NCI-H128 (cell line): Measurements from ENCODE around the gene STYXL1.
"Not testable (repeated sequence)": the region's sequence is repeated elsewhere in the genome, so short reads cannot be mapped to it uniquely, and the experiment has no call there.

Experiments used
- DNase-seq: peaks from one replicate; lab custom pipeline; 2025; ENCODE audit not compliant: unreplicated experiment; lab: John Stamatoyannopoulos, UW

The STYXL1 gene

DNA sequence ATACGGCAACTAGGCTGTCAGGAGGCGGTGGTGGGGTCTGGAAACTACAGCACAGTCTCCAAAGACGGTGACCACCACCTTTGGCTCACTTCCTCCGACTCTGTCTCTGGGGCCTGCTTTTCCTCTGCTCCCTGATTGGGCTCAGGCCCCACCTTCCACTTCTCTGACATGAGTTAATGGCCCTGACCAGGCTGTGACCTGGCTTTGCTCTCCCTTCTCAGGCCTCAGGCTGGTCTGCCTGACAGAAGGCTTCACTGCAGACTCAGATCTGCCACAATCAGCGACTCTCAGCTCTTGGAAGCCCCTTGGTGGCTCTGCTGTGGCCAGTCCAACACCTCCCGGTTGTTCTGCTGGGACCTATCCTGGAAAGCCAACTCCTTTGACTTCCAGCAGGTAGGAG, 7.7 kb downstream of the STYXL1 start:
- no peak for DNase-seq

DNA sequence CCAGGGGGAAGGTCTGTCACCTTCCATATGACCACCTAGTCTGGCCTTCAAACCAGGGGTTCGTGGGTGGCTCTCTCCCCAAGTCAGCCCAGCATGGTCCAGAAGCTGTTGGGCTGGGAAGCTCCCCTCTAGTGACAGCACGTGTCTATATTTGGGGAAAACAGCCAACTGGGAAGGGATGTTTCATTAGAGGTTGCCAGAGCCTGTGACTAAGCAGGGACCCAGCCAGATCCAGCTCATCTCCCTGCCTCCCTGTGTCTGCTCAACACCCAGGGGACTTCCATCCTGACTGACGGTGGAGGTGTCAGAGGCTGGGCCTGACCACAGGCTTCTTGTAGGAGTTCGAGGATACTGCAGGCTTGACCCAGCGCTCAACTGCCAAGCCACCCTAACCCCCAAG, 10.5 kb downstream of the STYXL1 start:
- DNase-seq: no peak

DNA sequence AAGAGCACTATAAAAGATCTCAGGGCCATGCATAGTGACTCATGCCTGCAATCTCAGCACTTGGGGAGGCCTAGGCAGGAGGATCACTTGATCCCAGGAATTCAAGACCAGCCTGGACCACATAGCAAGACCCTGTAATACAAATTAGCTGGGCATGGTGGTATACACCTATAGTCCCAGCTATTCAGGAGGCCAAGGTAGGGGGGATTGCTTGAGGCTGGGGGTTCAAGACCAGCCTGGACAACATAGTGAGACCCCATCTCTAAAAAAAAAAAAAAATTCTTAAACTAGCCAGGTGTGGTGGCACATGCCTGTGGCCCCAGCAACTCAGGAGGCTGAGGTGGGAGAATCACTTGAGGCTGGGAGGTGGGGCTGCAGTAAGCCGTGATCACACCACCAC, 15.8 kb downstream of the STYXL1 start:
- no peak for DNase-seq

DNA sequence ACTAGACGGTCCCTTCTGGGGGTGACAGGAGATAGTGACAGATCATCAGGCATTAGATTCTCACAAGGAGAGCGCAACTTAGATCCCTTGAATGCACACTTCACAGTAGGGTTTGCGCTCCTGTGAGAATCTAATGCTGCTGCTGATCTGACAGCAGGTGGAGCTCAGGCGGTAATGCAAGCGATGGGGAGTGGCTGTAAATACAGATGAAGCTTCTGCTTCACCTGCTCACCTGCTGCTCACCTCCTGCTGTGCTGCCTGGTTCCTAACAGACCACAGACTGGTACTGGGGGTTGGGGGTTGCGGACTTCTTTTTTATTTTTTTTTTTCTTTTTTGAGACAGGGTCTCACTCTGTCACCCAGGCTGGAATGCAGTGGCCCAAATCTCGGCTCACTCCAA, 18.1 kb downstream of the STYXL1 start:
- DNase-seq: not testable (repeated sequence)

DNA sequence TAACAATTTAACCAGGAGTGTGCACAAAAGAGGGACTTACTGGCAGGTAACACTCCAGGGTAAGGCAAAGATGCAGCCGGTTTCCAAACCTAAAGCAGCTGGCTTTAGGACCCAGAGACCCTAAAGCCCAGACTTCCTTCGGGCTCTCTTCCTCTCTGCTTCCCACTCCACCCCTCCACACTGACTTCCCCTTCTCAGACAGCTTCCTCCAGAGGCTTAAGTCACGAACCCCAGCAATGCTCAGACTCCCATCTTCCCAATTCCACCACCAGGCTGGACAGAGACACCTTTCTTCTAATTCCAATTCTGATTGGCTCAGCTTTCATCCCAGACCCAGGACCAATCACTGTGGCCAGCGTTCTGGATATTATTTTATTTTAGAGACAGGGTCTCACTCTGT, 24.8 kb downstream of the STYXL1 start:
- DNase-seq: no peak

DNA sequence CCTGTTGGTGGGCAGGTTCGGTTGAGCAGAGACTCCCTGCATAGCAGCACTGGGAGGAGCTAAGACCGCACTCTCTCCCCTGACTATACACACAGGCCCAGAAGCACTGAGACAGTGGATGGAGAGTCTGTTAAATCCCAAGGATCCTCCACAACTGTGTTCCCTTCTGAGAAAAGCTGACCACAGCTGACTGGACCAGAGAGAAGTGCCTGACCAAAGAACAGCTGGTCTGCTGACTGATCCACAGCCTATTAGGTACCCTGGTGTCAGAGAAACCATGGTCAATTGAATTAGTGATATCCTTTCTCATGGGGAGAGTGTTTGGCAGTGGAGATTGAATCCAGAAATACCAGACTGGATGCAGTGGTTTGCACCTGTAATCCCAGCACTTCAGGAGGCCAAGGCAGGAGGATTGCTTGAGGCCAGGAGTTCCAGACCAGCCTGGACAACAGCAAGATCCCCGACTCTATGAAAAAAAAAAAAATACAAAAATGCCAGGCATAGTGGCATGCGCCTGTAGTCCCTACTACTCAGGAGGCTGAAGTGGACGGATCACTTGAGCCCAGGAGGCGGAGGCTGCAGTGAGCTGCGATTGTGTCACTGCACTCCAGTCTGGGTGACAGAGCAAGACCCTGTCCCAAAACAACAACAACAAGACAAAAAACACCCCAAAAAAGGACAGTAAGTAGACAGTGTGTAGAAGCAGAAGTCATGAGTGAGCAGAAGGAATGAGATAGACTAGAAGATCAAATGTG, 25.6 kb downstream of the STYXL1 start:
- no peak for DNase-seq

DNA sequence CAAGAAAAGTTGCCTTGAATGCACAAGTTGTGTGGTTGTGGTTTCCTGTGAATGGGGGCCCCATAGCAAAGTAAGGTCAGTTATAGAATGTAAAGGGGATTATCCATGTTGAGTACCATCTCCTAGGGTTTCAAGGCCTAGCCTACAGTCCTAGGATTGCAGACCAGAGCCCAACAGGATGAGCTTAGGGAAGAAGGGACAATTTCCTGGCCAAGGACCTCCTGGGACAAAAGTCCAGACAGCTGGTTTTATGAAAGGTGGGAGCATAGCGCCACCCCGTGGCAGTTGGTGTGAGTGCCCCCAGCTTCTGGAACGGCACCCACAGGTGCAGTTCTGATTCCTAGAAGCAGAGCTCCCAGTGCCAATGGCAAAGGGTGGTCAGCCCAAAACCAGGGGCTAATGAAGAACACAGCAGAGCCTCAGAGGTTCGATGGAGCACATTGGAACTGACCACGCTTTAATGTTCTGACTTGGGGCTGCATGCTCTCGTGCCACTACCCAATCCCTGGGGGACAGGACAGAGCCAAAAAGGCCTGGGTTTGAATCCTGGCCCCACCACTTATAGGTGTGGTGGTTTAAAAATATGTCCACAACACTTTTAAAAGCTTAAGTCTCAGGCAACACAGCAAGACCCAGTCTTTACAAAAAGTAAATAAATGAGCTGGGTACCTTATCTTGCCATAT, 27.6 kb downstream of the STYXL1 start:
- peak; percentile 43 for DNase-seq

DNA sequence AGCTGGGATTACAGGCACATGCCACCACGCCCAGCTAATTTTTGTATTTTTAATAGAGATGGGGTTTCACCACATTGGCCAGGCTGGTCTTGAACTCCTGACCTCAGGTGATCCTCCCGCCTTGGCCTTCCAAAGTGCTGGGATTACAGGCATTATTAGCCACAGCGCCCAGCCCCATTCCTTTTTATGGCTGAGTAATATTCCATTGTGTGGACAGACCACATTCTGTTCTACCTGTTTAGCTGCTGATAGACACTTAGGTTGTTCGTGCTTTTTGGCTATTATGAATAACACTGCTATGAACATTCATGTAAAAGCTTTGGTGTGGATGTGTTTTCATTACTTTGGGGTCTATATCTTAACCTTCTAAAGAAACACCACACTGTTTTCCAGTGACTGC, 29.3 kb downstream of the STYXL1 start:
- DNase-seq: not testable (repeated sequence)

DNA sequence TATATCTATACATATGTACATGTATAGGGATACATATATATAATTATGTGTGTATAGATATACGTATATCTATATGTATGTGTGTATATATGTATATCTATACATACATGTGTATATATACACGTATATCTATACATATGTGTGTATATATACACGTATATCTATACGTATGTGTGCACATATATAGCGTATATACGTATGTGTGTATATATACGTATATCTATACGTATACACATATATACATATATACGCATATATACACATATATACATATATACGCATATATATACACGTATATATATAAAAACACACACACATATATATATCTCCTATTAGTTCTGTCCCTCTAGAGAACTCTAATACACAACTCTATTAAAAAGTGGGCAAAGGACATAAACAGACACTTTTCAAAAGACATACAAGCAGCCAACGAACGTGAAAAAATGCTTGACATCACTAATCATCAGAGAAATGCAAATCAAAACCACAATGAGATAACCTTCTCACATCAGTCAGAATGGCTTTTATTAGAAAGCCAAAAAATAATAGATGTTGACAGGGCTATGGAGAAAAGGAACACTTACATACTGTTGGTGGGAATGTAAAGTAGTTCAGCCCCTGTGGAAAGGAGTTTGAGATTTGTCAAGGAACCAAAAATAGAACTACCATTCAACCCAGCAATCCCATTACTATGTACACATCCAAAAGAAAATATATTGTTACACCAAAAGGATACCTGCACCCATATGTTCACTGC, 31.4 kb downstream of the STYXL1 start:
- no peak for DNase-seq

DNA sequence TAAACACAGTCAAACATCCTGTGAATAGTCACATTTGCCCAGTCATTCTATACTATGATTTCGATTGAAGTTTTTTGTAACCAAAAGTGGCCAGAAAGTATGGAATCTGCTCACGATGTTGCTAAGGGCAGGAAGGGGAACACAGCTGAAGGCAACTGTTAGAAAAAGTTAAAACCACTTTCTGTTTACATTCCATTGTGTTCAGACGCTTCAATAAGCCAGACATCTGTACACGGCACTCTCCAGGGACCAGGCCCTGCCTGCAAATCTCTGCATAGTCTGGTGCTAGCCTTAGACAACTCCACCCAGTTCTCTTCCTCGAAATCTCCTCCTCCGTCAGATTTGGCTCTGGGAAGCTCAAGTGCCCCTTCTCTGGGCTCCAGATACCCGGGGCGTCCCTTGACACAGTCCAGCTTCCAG, 36.3 kb downstream of the STYXL1 start:
- no peak for DNase-seq

DNA sequence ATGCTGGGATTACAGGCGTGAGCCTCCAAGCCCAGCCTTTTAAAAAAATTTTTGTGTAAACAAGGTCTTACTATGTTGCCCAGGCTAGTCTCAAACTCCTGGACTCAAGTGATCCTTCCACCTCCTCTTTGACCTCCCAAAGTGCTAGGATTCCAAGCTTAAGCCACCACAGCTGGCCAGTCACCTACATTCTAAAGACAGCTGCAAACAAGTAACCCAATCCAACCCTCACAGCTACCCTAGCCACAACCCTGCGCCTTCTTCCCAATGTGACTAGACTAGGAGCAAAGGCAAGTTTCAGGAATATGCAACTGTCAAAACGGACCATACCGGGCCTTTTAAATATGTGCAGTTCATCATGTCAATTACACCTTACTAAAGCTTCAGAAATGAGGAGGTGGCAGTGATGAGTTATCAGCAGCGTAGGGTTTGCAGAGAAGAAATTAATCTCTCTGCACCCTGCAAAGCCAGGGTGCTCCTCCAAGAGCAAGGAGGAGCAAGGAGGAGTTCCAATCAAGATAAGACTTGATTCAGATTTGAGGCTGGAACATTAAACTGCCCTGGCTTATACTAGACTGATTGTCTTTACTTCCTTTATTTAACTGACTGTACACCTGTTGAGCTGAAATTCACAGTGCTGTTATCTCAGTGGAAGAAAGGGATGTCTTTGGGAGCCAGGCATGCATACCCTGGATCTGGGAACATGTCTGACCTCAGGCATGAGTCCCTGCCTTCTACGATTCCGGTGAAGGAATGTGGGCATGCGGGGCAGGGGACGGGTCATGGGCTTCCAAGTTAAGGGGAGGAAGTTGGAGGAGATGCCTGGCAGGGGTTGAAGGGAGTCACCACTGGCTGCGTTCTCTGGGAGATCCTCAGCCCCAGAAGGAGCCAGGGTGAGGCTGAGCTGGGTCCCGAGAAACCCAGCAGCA, 37.9 kb downstream of the STYXL1 start:
- no peak for DNase-seq

DNA sequence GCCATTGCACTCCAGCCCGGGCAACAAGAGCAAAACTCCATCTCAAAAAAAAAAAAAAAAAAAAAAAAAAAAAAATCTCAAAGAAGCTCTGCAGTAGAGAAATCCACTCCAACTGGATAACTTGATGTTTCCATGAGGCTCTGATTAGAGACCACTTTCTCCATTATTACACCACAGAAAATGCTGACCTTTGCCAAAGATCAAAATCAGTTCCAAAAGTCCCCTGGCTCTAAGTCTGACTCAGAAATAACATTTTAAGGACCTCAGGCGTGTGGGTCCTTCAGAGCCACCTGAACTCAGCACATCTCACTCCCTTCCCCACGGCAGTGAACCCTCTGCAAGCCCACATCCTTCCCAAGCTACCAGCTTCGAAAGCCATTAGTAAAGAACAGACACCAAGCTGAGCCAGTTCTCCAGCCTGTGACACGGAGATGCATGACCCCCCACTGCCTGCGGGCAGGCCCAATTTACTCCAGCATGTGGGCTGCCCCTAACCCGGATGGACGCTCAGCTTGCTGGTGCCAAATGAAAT, 39.6 kb downstream of the STYXL1 start:
- no peak for DNase-seq

DNA sequence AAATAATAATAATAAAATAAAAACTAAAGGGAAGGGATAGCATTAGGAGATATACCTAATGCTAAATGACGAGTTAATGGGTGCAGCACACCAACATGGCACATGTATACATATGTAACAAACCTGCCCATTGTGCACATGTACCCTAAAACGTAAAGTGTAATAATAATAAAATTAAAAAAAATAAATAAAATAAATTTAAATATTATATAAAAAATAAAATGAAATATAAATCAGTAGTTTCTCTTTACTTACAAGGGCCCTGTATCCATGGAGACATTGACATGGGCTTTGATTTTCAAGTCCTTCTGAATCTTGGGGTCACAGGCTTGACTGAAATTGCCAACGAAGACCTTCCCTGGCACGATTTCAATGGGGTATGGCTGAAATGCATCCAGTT, 42.8 kb downstream of the STYXL1 start:
- DNase-seq: not testable (repeated sequence)

DNA sequence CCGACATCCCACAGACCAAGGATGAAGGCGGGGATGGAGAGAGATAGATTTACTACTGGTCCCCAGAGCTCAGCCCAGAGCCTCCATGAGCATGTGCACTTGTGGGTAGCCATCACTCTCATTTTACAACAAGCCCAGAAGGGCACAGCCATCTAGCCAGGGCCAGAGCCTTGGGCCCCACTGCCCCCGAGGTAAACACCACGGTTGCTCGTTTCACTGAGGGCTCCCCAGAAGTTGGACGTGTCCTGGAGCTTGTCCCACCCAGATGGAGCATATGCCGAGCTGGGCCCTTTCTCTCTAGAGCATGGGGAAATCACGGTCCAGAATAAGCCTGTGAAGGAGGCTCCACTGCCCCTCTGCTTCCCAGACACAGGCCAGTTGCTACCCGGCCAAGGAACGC, 44.4 kb downstream of the STYXL1 start:
- no peak for DNase-seq

DNA sequence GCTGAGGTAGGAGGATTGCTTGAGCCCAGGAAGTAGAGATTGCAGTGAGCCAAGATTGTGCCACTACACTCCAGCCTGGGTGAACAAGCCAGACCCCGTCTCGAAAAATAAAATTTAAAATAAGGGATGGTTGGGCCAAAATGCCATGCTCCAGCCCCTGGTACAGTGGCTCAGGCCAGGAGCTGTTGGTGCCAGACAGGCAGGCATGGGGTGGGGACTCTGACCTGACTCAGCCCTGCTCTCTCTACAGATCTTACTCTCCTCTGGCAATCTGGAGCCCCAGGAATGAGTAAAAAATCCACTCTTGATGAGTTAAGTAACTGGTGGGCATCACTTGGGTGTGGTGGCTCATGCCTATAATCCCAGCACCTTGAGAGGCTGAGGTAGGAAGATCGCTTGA, 45.0 kb downstream of the STYXL1 start:
- no peak for DNase-seq

DNA sequence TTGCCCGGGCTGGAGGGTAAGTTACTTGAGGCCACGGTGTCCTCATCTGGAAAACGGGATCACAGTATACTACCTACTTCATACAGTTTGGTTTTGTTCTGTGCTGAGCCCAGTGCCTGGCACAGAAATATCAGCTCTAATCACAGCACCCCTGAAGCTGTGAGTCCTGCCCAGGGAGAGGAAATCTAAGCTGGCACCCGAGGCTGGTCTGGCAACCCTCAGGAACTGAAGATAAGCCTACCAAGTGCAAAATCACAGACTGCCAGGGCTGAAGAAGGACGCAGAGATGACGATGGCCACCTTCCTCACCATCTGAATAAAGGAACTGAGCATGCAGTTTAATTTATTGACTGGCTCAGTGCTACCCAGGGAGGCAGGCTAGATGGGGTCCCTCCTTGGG, 45.7 kb downstream of the STYXL1 start:
- DNase-seq: no peak

DNA sequence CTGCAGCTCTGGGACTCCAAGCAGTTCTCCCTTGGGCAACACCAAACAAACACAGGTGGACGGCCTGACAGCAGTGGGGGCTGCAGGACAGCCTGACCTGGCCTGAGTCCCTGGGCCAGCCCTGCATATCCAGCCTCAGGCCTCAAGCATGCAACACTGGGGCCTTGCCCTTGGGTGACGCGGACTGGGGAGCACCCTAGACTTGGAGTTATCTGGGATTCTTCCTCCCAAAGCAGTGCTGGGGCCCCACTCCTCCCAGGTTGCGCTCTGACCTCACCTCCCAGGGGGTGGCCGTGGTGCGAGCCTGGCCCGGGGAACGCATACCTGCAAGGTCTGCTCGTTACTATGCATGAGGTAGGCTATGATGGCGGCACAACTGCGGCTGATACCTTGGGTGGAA, 47.2 kb downstream of the STYXL1 start:
- no peak for DNase-seq

DNA sequence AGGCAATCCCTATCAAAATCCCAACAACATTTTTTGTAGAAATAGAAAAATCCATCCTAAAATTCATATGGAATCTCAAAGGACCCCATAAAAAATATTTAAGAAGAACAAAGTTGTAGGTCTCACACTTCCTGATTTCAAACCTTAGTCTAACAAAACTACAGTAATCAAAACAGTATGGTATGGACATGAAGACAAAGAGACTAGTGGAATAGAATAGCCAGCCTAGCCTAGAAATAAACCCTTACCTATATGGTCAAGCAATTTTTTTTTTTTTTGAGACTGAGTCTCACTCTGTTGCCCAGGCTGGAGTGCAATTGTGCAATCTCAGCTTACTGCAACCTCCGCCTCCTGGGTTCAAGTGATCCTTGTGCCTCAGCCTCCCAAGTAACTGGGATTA, 49.8 kb downstream of the STYXL1 start:
- DNase-seq: no peak

DNA sequence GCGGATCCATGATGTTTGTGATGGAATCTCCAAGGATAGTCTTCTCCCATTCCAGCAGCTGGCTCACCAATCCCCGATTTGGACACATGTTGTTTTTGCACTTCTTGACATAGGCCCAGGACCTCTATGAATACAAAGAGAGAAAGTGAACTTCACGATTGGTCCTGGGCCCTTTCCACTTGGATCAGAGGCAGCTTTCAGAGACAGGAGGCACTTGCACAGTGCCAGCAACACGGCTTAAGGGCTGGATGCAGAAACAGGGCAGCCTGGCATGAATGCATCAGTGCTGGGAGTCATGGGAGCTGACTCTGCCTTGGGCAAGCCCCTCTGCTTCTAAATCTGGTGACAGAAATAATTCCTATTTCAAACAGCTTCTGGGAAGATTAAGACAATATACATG, 51.3 kb downstream of the STYXL1 start:
- no peak for DNase-seq

DNA sequence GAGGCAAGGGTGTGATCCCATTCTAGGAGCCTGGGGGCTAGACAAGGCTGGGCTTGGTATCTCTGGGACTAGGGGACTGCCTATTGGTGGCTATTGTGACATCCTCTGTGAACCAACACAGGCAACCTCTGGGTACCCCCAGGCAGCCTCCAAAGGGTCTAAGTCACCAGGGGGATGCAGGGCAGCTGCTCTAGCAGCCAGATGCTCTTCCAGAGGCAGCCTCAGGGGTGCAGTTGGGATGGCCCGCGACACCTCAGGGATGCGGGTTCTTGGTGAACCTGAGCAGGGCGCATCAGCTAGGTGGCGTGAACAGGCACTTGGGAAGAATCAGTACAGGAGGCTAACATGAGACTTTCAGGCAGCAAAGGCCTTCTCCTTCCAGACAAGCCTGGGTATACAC, 51.8 kb downstream of the STYXL1 start:
- no peak for DNase-seq

DNA sequence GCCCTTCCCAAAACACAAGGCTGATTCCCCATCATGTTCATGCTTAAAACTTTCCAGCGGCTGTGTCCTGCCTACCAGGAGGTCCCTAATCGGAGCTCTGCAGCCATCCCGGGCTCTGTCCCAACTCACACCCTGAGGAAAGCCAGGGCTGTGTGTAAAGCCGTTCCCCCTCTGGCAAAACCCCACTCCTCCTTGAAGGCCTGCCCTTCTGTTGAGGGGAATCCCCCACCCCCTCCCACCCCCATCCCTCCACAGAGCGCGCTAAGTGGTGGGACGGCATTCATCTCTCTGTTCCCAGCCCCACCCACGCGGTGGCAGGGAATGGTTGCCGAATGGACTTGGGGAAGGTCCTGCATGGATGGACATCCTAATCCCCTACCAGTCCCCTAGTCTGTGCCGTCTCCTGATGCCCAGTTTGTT, 52.7 kb downstream of the STYXL1 start:
- DNase-seq: no peak
